HAP-1 (cell line): ENCODE results near the gene SLC27A5.

Experiments
- DNase-seq, 2 experiments: peaks; one replicate each; pipeline ENCODE4 v3.0.0-alpha.2; 2016 to 2020; ENCODE audit warnings: low spot score in 2 of 2
- H3K27me3 ChIP-seq: fragments of 250-450 bp; sonication (Bioruptor Pico); 2 replicates; pipeline ENCODE4 v1.5.1; 2020; ENCODE audit warnings: low read depth, mild to moderate bottlenecking, moderate library complexity
- H3K36me3 ChIP-seq: fragments of 250-450 bp; sonication (Bioruptor Pico); replicated peaks from 2 replicates; pipeline ENCODE4 v1.5.1; 2020; ENCODE audit warnings: mild to moderate bottlenecking
- H3K4me1 ChIP-seq: fragments of 250-450 bp; sonication (Bioruptor Pico); 2 replicates; pipeline ENCODE4 v1.5.1; 2020; ENCODE audit warnings: mild to moderate bottlenecking
- H3K4me3 ChIP-seq: fragments of 250-450 bp; sonication (Bioruptor Pico); 2 replicates; pipeline ENCODE4 v1.5.1; 2020; ENCODE audit warnings: mild to moderate bottlenecking, moderate library complexity
- H3K9me3 ChIP-seq: fragments of 250-450 bp; sonication (Bioruptor Pico); 2 replicates; pipeline ENCODE4 v1.5.1; 2020; ENCODE audit warnings: mild to moderate bottlenecking, moderate library complexity
- in situ Hi-C: fragments of 300-500 bp; cut with MboI; formaldehyde crosslinking; loops from 3 replicates; pipeline ENCODE4 v1.14.3; 2020; ENCODE audit warnings: low sequenced_read_pairs, inconsistent platforms, mixed read lengths

SLC27A5 gene

DNA sequence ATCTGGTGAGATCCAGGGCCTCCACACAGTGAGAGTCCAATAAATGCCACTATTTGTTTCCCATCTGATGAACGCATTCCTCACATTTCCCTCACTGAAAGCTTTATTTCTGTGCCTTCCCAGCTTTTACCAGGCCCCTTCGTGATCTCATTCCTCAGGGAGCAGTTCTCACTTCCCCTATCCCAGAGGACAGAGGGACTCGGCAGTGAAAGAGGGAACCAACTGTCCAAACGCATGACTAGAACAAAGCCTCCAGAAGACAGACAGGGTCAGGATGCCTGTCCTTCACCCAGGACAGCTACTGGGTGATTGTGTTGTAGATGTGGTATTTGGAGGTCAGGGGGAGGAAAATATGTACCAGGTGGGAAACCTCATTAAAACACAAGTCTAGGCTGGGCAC is 9.9 kb upstream of the SLC27A5 start:
- Histone ChIP-seq H3K27me3 (no peaks in the 10 kb centered on the region), H3K9me3 (no peaks in the 10 kb centered on the region), H3K36me3 (peaks cover 4% of the 10 kb centered on the region), H3K4me1 (peaks cover 11% of the 10 kb centered on the region), H3K4me3 (no peak overlapping the region)
- no peak for DNase-seq
- in situ Hi-C loops = no loop called here

DNA sequence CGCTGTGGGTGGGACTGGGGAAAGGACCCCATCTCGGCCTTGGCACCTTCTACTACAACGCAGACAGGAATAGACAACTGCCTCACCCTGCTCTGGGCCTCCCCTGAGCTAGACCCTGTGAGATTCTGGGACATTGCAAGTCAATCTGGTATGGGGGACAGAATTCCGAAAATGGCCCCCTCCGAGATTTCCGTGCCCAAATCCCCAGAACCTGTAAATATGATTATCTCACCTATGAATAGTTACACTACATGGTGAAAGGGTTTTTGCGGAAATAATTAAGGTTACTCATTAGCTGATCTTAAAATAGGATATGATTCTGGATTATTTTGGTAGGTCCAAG is 8.4 kb upstream of the SLC27A5 start:
- H3K4me1 ChIP-seq = peaks cover 11% of the 10 kb centered on the region
- H3K27me3 ChIP-seq = no peaks in the 10 kb centered on the region
- in situ Hi-C loops = no loop called here
- no peaks in the 10 kb centered on the region for H3K9me3 ChIP-seq
- no peak for DNase-seq
- peaks cover 13% of the 10 kb centered on the region for H3K36me3 ChIP-seq
- peak overlapping the region; percentile 69 for H3K4me3 ChIP-seq

- H3K36me3 ChIP-seq = peaks cover 17% of the 10 kb centered on the region
Observed at GRCh38 chr19:58519355-58520256, 7.8 kb upstream of the SLC27A5 start, which contains the start of gene ZBTB45. Gene ZBTB45 (minus strand): TSS chr19:58519810. CDS start chr19:58517673, 2,137 bp downstream.

DNA sequence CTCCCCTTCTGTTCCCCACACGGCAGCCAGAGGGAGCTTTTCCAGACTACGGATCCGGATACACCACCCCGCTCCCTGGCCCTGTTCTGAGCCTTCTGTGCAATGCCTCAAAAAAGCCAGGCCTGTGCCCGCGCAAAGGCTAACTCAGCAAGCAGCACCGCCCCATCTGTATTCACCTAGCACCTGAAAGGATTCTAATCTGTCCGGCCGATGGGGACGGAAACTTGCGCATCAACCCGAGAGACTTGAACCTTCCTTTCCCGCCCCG is 7.2 kb upstream of the SLC27A5 start:
- DNase-seq = peak; percentile 63 to 85
- H3K9me3 ChIP-seq = no peaks in the 10 kb centered on the region
- H3K4me3 ChIP-seq = peak overlapping the region; percentile 69
- in situ Hi-C loops = no loop called here
- H3K36me3 ChIP-seq = peaks cover 17% of the 10 kb centered on the region
- H3K4me1 ChIP-seq = peaks cover 16% of the 10 kb centered on the region
- H3K27me3 ChIP-seq = no peaks in the 10 kb centered on the region

More at GRCh38 chr19:58519355-58520256, 7.8 kb upstream of the SLC27A5 start, which contains the start of gene ZBTB45:
- DNase-seq = peak; percentile 94 to 95
- Histone ChIP-seq H3K4me3 (peak within 1 kb of the TSS; percentile 69), H3K27me3 (no peaks in the 10 kb centered on the region), H3K4me1 (peaks cover 15% of the 10 kb centered on the region), H3K9me3 (no peaks in the 10 kb centered on the region)
- in situ Hi-C loops = no loop called here

GRCh38 chr19:58518256-58519086 is 6.7 kb upstream of the SLC27A5 start:
- no peak for DNase-seq
- peaks cover 19% of the 10 kb centered on the region for H3K4me1 ChIP-seq
- no peaks in the 10 kb centered on the region for H3K27me3 ChIP-seq
- H3K36me3 ChIP-seq = peaks cover 17% of the 10 kb centered on the region
- in situ Hi-C loops = no loop called here
- H3K4me3 ChIP-seq = peak overlapping the region; percentile 69
- H3K9me3 ChIP-seq = no peaks in the 10 kb centered on the region

DNA sequence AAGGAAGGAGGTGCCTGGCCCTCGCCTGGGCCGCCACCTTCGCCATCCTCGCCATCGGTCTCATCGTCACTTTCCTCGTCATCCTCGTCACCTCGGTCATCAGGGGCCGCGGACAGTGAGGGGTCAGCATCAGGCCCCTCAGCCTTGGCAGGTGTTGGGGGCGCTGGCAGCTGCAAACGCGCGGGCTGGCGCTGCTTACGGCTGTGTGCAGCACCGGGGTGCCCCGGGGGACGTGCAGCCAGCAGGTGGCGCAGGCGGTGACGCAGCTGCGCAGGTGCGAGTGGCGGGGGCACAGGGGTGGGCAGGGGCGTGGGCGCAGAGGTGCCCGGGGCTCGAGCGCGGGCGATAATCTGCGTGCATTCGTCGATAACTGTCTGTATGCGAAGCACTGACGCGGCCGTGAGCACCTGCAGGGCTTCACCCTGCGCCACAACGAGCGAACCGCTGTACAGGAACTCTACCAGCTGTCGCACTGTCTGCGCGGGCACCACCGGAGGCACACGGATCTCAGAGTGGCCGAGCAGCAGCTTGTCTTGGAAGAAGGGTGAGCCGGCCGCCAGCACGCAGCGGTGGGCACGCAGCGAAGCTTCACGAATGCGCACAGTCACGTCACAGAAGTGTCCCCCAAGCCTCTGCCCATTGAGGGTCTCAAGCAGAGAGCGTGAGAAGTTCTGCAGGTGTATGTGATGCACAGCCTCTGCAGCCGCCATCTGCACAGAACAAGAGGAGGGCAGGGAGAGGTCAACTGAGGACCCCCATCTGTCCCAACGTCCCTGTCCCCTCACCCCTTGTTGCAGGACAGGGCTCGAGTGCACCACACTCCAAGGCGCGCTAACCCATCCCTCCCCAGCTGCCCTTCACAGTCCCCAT is 5.4 kb upstream of the SLC27A5 start:
- DNase-seq = no peak
- in situ Hi-C loops = no loop called here
- Histone ChIP-seq H3K27me3 (no peaks in the 10 kb centered on the region), H3K36me3 (peaks cover 20% of the 10 kb centered on the region), H3K4me1 (peaks cover 20% of the 10 kb centered on the region), H3K9me3 (no peaks in the 10 kb centered on the region), H3K4me3 (no peak overlapping the region)

DNA sequence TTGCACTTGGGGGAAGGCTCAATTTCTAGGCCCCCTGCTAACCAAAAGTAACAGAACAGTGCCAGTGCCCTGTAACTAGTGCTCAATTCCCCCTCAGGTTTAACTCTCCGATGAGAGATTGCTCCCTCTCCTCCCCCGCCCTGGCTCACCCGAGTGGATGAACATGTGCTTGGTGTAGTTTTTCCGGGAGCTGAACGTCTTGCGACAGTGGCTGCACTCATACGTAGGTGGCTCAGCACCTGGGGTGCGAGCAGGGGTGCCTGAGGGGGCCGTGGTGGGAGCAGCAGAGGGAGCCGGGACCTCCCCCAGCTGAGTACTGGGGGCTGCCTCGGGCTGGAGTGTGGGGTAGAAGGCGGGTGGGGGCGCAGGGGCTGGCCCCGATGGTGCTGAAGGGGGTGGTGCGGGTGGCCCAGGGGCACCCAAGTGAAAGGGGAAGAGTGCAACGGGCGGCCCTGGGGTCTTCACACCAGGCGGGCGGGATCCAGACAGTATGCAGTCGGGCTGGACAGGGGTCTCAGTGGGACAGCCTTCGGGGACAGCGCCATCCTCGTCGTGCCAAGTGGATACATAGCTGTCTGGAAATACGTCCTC is 4.5 kb upstream of the SLC27A5 start:
- H3K4me1 ChIP-seq = peaks cover 20% of the 10 kb centered on the region
- DNase-seq = no peak
- no peak overlapping the region for H3K4me3 ChIP-seq
- in situ Hi-C loops = no loop called here
- H3K27me3 ChIP-seq = no peaks in the 10 kb centered on the region
- peaks cover 20% of the 10 kb centered on the region for H3K36me3 ChIP-seq
- no peaks in the 10 kb centered on the region for H3K9me3 ChIP-seq

GRCh38 chr19:58515259-58515658 is 3.5 kb upstream of the SLC27A5 start:
- no peak overlapping the region; the same call in 1 of the 2 replicates for H3K4me3 ChIP-seq

GRCh38 chr19:58514564-58515022 is 2.8 kb upstream of the SLC27A5 start:
- no peak for DNase-seq
- Histone ChIP-seq H3K4me3 (peak overlapping the region; percentile 44), H3K4me1 (peaks cover 16% of the 10 kb centered on the region), H3K27me3 (no peaks in the 10 kb centered on the region), H3K36me3 (peaks cover 20% of the 10 kb centered on the region), H3K9me3 (no peaks in the 10 kb centered on the region)
- in situ Hi-C loops = no loop called here

More at GRCh38 chr19:58515259-58515658, 3.5 kb upstream of the SLC27A5 start:
- Histone ChIP-seq H3K9me3 (no peaks in the 10 kb centered on the region), H3K36me3 (peaks cover 20% of the 10 kb centered on the region), H3K27me3 (no peaks in the 10 kb centered on the region), H3K4me1 (peaks cover 16% of the 10 kb centered on the region)
- in situ Hi-C loops = no loop called here
- DNase-seq = no peak

DNA sequence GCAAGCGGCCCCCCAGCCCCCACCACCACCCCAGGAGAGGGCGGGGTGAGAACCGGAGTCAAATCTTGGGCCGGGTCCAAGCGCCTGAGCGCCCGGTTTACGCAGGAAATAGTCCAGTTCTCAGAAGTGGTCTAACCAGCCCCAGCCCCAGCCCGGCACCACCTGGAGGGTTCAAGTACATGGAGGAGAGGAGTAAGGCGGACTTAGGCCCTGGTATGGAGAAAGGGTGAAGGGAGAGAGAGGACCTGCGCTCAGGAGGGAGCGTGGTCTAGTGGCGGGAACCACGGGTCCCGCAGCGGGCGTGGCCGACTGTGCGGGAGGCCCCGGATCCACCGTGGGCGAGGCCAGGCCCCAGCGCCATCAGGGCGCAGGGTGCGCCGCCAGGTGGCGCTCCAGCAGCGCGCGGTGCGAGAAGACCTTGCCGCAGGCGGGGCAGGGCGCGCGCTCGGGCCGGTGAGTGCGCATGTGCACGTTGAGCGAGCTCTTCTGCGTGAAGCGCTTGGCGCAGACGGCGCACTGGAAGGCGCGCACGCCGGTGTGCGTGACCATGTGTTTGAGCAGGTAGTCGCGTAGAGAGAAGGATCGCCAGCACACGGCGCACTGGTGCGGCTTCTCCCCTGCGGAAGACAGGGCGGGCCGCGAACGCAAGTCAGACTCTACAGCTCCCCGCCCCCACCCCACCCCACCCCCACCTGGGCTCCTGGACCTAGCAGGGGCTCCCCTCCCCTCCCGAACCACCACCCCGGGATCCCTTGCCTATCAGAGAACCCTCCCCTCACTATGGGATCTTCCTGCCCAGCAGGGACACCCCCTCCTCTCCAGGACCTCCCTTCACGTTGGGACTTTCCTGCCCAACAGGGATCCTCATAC is 2.1 kb upstream of the SLC27A5 start:
- peaks cover 20% of the 10 kb centered on the region for H3K36me3 ChIP-seq
- DNase-seq = peak; percentile 80 to 95
- peaks cover 16% of the 10 kb centered on the region for H3K4me1 ChIP-seq
- no peaks in the 10 kb centered on the region for H3K27me3 ChIP-seq
- in situ Hi-C loops = no loop called here
- H3K9me3 ChIP-seq = no peaks in the 10 kb centered on the region
- H3K4me3 ChIP-seq = peak overlapping the region; percentile 44

GRCh38 chr19:58513213-58513693 is 1.5 kb upstream of the SLC27A5 start:
- H3K9me3 ChIP-seq = no peaks in the 10 kb centered on the region
- H3K27me3 ChIP-seq = no peaks in the 10 kb centered on the region
- no peak overlapping the region for H3K4me3 ChIP-seq
- H3K4me1 ChIP-seq = peaks cover 12% of the 10 kb centered on the region
- in situ Hi-C loops = no loop called here
- no peak for DNase-seq
- peaks cover 20% of the 10 kb centered on the region for H3K36me3 ChIP-seq
